ENCODE data around the gene KCNJ10. TPM values are rescaled to one million over a fixed set of nuclear protein-coding genes. Genes with fewer than 3 reads are reported as not detected.

The KCNJ10 gene
- total and polyA plus RNA-seq, 8 donors: 0.19 to 1.1 (median 0.78) TPM; not detected in 5

DNA sequence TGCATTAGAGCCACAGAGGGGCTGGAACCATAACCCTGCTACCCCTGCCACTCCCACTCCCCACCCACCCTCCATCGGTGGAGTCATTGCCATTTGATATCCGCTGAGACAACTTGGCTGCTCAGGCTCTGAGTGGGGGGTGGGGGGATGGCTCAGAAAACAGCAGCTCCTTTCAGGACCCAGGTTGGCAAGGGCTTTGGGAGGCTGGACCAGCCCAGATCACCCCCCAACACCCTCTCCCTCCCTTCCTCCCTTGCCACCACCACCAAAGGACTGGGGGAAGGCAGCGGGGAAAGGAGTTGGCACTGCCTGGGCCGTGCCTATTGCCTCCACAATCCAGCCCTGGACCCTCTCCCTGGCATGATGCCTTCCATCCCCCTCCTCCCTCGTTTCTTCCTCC lies 1.7 kb downstream of the KCNJ10 start:
- peaks cover 0 to 46% (median 16%) of the 10 kb centered on the region in 3 donors for H3K27me3 ChIP-seq
- H3K4me1 ChIP-seq: peaks cover 0 to 18% (median 15%) of the 10 kb centered on the region in 4 donors
- DNase-seq: no peak
- TF ChIP-seq, protein P1, sequence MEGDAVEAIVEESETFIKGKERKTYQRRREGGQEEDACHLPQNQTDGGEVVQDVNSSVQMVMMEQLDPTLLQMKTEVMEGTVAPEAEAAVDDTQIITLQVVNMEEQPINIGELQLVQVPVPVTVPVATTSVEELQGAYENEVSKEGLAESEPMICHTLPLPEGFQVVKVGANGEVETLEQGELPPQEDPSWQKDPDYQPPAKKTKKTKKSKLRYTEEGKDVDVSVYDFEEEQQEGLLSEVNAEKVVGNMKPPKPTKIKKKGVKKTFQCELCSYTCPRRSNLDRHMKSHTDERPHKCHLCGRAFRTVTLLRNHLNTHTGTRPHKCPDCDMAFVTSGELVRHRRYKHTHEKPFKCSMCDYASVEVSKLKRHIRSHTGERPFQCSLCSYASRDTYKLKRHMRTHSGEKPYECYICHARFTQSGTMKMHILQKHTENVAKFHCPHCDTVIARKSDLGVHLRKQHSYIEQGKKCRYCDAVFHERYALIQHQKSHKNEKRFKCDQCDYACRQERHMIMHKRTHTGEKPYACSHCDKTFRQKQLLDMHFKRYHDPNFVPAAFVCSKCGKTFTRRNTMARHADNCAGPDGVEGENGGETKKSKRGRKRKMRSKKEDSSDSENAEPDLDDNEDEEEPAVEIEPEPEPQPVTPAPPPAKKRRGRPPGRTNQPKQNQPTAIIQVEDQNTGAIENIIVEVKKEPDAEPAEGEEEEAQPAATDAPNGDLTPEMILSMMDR (IDR thresholded peaks at IDR 0.05): no peak
- TF ChIP-seq POLR2AphosphoS5 (IDR thresholded peaks at IDR 0.05): no peak
- no peak for TF ChIP-seq EP300 (IDR thresholded peaks at IDR 0.05)
- H3K4me3 ChIP-seq: no peak overlapping the region
- intact Hi-C loops (cut with DNase I; ENCODE audit: low total_unique reads): no loop called here
- no peaks in the 10 kb centered on the region for H3K9me3 ChIP-seq
- 57 to 75% (median 70%) methylated on average over 5 of the region's 5 CpGs for WGBS, 5 donors
- no peaks in the 10 kb centered on the region for H3K36me3 ChIP-seq
- no peak overlapping the region for H3K27ac ChIP-seq

DNA sequence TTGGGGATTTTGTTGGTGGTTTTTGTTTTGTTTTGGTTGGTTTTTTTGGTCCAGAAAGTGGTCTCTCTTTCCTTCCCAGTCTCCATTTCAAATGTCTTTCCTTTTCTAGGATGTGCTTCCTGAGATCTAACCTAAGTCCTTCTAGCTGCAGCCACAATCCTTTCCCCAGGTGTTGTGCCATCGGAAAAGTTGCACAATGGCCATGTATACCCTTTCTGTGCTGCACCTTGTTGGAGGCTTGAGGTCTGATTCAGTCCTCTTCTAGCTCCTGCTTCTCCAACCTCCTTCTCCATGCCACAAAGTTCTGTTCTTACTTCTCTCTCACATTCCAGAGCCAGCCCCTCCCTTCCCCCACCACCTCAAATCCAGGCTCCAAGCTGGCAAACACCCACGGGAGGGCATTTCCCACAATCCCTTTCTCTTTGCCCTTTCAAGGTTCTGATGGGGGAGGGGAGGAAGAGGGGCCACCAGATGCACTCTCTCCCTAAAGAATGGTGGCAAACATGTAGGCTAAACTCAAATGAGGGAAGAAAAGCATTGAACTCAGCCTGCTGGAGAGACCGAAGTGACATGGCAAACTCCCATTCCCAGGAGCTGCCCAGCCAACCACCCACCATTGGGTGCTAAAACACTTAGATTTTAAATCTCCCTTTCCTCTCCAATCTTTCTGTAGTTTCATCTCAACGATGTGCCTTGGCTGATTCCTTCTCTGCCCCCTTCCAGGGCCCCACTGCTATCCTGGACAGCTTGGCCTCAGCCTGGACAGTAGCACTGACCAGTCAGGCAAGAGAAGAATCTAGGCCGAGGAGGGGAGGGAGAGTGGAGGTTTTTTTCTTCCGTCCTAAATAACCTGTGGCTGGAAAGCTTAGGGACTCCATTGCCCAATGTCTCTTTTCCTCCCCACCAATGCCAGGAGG lies 2.9 kb downstream of the KCNJ10 start:
- no peak for DNase-seq
- peaks cover 0 to 18% (median 15%) of the 10 kb centered on the region in 4 donors for H3K4me1 ChIP-seq
- H3K36me3 ChIP-seq: no peaks in the 10 kb centered on the region
- no peaks in the 10 kb centered on the region for H3K9me3 ChIP-seq
- no peak overlapping the region for H3K4me3 ChIP-seq
- 56 to 65% (median 60%) methylated on average over 6 of the region's 6 CpGs for WGBS, 5 donors
- H3K27ac ChIP-seq: no peak overlapping the region
- intact Hi-C loops (cut with DNase I; ENCODE audit: low total_unique reads): no loop called here
- peaks cover 0 to 52% (median 16%) of the 10 kb centered on the region in 3 donors for H3K27me3 ChIP-seq
- no peak for TF ChIP-seq POLR2AphosphoS5 (IDR thresholded peaks at IDR 0.05)
- TF ChIP-seq EP300 (IDR thresholded peaks at IDR 0.05): no peak
- TF ChIP-seq, protein P1 (IDR thresholded peaks at IDR 0.05): no peak
- no peak for TF ChIP-seq POLR2A (IDR thresholded peaks at IDR 0.05)

DNA sequence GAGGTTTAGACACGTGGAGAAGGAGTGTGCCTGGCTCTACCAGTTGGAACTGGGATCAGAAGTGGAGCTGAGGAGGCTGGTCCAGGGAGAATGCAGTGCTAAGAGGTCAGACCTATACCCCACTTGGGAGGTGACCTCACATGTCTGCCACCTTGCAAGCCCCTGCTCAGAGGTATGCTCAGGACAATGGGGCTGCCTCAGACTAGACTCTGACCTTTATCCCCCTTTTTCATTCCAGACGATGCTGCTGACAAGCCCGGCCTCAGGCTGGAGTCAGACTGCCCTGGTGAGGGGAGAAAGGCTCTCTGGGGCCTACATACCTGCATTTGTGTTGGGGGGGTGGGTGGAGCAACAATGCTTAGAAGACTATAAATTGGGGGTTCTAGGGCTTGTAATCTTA lies 5.2 kb downstream of the KCNJ10 start:
- Histone ChIP-seq H3K27ac (no peak overlapping the region), H3K4me1 (peaks cover 0 to 5% (median 1%) of the 10 kb centered on the region in 4 donors), H3K4me3 (no peak overlapping the region), H3K27me3 (peaks cover 0 to 54% (median 6%) of the 10 kb centered on the region in 3 donors), H3K36me3 (no peaks in the 10 kb centered on the region), H3K9me3 (no peaks in the 10 kb centered on the region)
- DNase-seq: no peak
- WGBS, 5 donors: 38 to 60% (median 43%) methylated on average over 3 of the region's 3 CpGs
- intact Hi-C loops (cut with DNase I; ENCODE audit: low total_unique reads): no loop called here
- no peak for TF ChIP-seq POLR2A (IDR thresholded peaks at IDR 0.05)
- TF ChIP-seq, protein P1 (IDR thresholded peaks at IDR 0.05): no peak
- TF ChIP-seq POLR2AphosphoS5 (IDR thresholded peaks at IDR 0.05): no peak
- TF ChIP-seq EP300 (IDR thresholded peaks at IDR 0.05): no peak

DNA sequence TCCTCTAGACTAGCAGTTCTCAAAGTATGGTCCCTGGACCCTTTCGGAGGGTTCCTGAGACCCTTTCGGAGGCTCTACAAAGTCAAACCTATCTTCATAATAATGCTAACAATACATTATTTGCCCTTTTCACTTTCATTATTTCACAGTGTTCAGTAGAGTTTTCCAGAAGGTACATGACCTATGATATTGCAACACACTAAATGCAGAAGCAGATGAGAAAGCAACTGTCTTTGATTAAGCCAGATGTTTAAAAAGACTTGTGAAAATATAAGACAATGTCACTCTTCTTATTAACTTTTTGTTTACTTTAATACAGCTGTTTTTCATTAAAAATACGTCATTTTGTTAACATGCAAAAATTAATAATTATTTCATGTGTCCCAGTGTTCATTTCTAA lies 5.8 kb downstream of the KCNJ10 start:
- WGBS, 5 donors: 75 to 88% (median 83%) methylated on average over 3 of the region's 3 CpGs
- intact Hi-C loops (cut with DNase I; ENCODE audit: low total_unique reads): no loop called here

More for the DNA sequence above, 5.8 kb downstream of the KCNJ10 start:
- TF ChIP-seq POLR2AphosphoS5 (IDR thresholded peaks at IDR 0.05) (no peak), EP300 (IDR thresholded peaks at IDR 0.05) (no peak)
- TF ChIP-seq, protein P1 (IDR thresholded peaks at IDR 0.05): no peak
- Histone ChIP-seq H3K27me3 (peaks cover 0 to 48% (median under 1%) of the 10 kb centered on the region in 3 donors), H3K9me3 (no peaks in the 10 kb centered on the region), H3K27ac (no peak overlapping the region), H3K4me1 (no peaks in the 10 kb centered on the region), H3K4me3 (no peak overlapping the region), H3K36me3 (no peaks in the 10 kb centered on the region)
- DNase-seq: no peak
